GM10847 (cell line): Measurements from ENCODE around the gene HOXB6.

Experiments
- POLR2A ChIP-seq: IDR thresholded peaks from 2 replicates; pipeline ENCODE4 v1.6.1; 2011; ENCODE audit not compliant: insufficient read length; ENCODE audit errors: extremely low read depth

Gene HOXB6

GRCh38 chr17:48627118-48627597, 22.4 kb upstream of the HOXB6 start:
- no peak for TF ChIP-seq POLR2A

- no peak for TF ChIP-seq POLR2A
Measured at GRCh38 chr17:48626245-48627117, 21.7 kb upstream of the HOXB6 start, which contains the start of gene HOXB9. TSS of gene HOXB9 (minus strand) at chr17:48626358. CDS start at chr17:48626269, 89 bp downstream.

DNA sequence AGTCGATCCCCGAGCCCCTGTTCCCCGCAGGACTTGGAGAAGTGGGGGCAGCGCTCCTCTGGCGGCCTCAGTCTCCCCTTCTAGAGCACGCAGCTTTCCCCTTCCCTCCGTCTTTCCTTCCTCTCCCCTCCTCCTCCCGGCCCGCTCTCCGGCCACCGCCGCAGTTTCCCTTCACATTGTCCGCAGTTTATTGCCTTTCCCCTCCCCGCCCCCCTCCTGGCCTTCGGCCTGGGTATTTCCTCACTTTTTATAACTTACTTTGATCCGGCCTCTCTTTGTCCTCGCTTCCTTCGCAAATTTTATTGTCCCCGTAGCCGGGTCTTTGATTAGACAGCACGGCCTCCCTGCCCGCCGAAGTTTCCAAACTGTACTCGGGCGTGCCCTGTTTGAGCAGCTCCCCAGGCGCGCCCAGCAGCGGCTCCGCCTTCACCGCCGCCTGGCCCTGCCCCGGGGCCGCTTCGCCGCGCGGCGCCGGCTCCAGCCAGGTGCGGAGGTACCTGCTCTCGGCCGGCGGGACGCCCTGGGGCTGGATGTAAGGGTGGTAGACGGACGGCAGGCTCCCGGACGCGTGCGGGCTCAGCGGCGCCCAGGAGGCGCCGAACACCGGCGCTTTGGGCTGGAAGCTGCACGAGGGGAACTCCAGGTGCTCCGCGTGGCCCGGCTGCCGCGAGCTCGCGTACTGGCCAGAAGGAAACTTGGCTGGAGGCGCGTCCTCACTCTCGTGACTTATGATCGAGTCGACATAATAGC, 20.9 kb upstream of the HOXB6 start:
- TF ChIP-seq POLR2A: no peak

GRCh38 chr17:48624544-48625494, 20.0 kb upstream of the HOXB6 start:
- TF ChIP-seq POLR2A: no peak

DNA sequence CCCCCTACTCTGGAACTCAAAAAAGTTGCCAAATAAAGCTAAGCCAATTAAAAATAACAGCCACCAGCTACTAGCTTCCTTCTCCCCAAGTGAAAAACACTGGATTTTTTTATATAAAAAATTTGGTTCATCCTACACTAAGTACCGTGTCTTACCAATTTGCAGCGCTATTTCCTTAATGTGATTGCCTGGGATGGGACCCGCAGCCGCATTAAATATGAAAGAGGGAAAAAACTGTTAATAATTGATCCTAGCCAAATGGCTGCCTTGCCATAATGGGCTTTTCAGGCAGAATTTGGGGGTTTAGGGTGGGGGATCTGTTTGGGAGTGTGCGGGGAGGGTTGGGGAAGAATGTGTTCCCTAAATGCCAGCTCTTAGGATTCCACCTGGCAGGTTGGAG, 19.3 kb upstream of the HOXB6 start:
- no peak for TF ChIP-seq POLR2A

GRCh38 chr17:48623583-48623982, 18.8 kb upstream of the HOXB6 start:
- no peak for TF ChIP-seq POLR2A

GRCh38 chr17:48622857-48623256, 18.1 kb upstream of the HOXB6 start:
- no peak for TF ChIP-seq POLR2A

DNA sequence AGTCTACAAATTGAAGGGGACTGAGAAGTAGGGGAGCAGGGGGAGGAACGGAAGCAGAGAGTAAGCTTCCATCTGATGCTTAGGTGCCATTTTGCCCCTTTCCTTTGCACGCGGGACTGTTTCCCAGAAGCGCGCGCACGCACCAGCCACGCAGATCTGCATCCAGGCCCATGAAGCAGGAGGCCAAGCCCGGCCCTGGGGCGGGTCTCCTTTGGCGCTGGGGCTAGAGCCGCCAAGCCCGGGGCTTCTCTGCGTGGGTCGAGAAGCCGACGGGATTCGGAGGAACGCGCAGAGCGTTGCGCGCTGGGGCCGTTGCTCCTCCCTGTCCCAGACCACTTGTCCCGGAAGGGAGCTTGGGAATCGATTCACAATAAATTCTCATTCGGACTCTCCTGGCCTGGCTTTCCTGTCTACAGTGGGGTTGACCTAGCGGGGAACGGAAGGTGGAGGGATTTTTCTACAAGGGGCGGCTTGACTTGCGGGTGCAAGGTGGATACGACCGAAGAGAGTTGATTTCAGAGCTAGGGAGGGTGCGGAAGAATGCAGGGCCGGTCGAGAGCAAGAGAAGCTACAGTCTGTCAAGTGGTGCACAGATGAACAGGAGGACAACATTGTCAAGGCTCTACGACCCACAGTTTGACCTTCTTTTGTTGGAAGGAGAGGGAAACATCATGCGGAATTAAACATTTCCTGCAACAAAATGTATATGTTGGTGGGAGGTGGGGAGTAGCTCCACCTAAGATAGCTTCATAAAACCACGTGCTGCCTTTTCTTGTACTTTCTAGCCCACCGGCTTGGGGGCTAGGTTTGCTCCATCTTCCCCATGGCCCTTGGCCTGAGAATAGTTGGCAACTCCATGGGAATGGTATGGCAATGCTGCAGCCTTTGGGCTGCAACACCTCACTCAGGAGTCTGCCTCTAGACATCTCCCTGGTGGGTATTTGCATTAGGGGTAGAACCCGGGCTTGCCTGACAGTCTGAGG, 16.9 kb upstream of the HOXB6 start:
- no peak for TF ChIP-seq POLR2A

DNA sequence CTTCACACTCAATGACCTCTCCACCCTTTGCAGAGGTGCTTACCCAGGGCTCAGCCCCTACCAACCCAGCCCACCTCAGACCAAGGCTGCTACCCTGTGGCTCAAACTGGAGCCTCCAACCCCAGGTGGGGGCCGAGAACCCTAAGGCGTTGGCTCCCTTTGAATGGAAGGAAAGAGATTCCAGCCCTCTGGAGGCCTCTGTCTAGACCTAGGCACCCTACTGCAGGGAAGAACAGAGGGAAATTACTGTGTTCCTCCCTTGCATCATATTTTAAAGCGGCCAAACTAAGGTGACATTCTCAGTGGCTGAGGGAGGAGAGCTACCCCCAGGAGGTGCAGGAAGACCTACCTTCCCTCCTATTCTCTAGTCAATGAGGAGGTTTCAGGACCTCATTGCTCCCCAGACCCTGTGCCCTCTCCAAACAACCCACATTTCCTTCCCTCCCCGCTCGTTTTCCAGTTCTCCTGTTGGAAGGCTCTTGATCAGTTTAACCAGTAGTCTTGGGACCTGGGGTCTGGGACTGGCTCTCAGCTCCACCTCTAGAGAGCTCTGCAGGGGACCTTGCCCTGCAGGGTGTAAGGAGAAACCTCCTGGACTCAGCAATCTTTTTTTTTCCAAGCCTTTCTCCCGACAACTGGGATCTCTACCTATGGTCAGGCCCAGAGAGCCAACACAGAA, 15.8 kb upstream of the HOXB6 start:
- TF ChIP-seq POLR2A: no peak

GRCh38 chr17:48619826-48620449, 15.2 kb upstream of the HOXB6 start:
- no peak for TF ChIP-seq POLR2A

DNA sequence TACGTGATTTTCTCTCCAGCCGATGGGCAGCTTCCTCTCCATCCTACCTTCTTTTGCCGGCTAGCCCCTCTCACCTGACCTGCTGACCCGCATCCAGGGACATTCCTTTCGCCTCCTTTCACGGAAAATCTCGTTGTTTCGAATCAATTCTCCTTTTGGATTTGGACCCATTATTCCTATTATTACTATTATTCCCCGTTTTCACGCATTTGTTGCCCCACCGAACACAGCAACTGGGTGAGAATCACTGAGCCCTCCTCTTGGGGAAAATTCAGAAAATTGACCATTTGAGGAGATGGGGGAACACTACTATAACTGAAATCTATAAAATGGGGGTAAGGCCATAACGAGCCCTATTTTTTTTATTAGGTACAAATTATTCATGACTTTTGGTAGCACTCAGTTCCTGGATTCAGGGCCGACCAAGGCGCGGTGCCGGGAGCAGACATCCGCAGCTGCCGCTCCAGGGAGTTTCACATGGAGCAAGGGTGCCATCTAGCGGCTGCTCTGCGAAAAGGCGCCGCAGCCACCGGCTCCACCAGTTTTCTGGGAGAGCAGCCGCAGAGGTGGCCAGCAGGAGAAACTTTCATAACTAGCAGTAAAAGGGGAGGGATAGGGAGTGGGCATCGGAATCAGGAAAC, 13.6 kb upstream of the HOXB6 start:
- no peak for TF ChIP-seq POLR2A
